Neural progenitor cell (in vitro differentiated cells): Measurements from ENCODE around the gene SDK2. TPM values are rescaled to one million over a fixed set of nuclear protein-coding genes. Genes with fewer than 3 reads are reported as not detected.
A peak's percentile ranks its signal among the peaks of the same experiment; 100 is the strongest.

Experiments
- DNase-seq: peaks from one replicate; pipeline ENCODE4 v3.0.0-alpha.2; 2016; ENCODE audit warnings: low spot score
- H2AFZ ChIP-seq: fragments of 200-600 bp; sonication (generic); replicated peaks from 2 replicates; pipeline ENCODE4 v1.6.1; 2016; ENCODE audit warnings: antibody characterized with exemption
- H3F3A ChIP-seq: fragments of 200-600 bp; sonication (generic); 2 replicates; pipeline ENCODE4 v1.6.1; 2016; ENCODE audit warnings: antibody characterized with exemption, low read depth
- H3K27ac ChIP-seq: fragments of 200-600 bp; sonication (generic); 2 replicates; pipeline ENCODE4 v1.5.1; 2016; ENCODE audit warnings: mild to moderate bottlenecking
- H3K27me3 ChIP-seq: fragments of 200-600 bp; sonication (generic); 2 replicates; pipeline ENCODE4 v1.6.1; 2016; ENCODE audit warnings: mild to moderate bottlenecking, moderate library complexity
- H3K36me3 ChIP-seq: fragments of 200-600 bp; sonication (generic); 2 replicates; pipeline ENCODE4 v1.5.1; 2016
- H3K4me1 ChIP-seq: fragments of 200-600 bp; sonication (generic); 2 replicates; pipeline ENCODE4 v1.6.1; 2016; ENCODE audit warnings: mixed run types
- H3K4me2 ChIP-seq: fragments of 200-600 bp; sonication (generic); 2 replicates; pipeline ENCODE4 v1.6.1; 2016
- H3K4me3 ChIP-seq: fragments of 200-600 bp; sonication (generic); 2 replicates; pipeline ENCODE4 v1.5.1; 2016
- H3K79me2 ChIP-seq: fragments of 200-600 bp; sonication (generic); 2 replicates; pipeline ENCODE4 v1.6.1; 2016; ENCODE audit warnings: low read depth
- H3K9ac ChIP-seq: fragments of 200-600 bp; sonication (generic); 2 replicates; pipeline ENCODE4 v1.6.1; 2016
- H3K9me3 ChIP-seq: fragments of 200-600 bp; sonication (generic); 2 replicates; pipeline ENCODE4 v1.5.1; 2016; ENCODE audit warnings: low read depth
- H4K20me1 ChIP-seq: fragments of 200-600 bp; sonication (generic); 2 replicates; pipeline ENCODE4 v1.6.1; 2016; ENCODE audit warnings: low read depth
- H3K27ac Mint-ChIP-seq: 3 replicates; pipeline ENCODE4 v1.8.0; 2021; ENCODE audit warnings: mixed read lengths
- H3K27me3 Mint-ChIP-seq: 2 replicates; pipeline ENCODE4 v1.8.0; 2022; ENCODE audit warnings: low read depth, mild to moderate bottlenecking, inconsistent platforms, moderate library complexity, mixed read lengths; ENCODE audit not compliant: insufficient read depth
- H3K36me3 Mint-ChIP-seq: 3 replicates; pipeline ENCODE4 v1.8.0; 2021; ENCODE audit warnings: mixed read lengths
- H3K4me1 Mint-ChIP-seq: 3 replicates; pipeline ENCODE4 v1.8.0; 2021; ENCODE audit warnings: mixed read lengths
- H3K4me3 Mint-ChIP-seq: 3 replicates; pipeline ENCODE4 v1.8.0; 2021; ENCODE audit warnings: mild to moderate bottlenecking, moderate library complexity, mixed read lengths
- H3K9me3 Mint-ChIP-seq: 3 replicates; pipeline ENCODE4 v1.8.0; 2020; ENCODE audit warnings: mixed read lengths
- CTCF ChIP-seq: fragments of 200-600 bp; sonication (generic); IDR thresholded peaks from 2 replicates; pipeline ENCODE4 v1.5.1; 2017; ENCODE audit warnings: antibody characterized with exemption, mild to moderate bottlenecking
- EZH2 ChIP-seq: fragments of 200-600 bp; sonication (generic); IDR thresholded peaks from 2 replicates; pipeline ENCODE4 v1.6.1; 2017; ENCODE audit warnings: antibody characterized with exemption, mild to moderate bottlenecking, moderate library complexity
- EZH2phosphoT487 ChIP-seq: fragments of 200-600 bp; sonication (generic); IDR thresholded peaks from 2 replicates; pipeline ENCODE4 v1.6.1; 2017; ENCODE audit warnings: antibody characterized with exemption
- total RNA-seq: library from RNA; depleted of rRNA; stranded (reverse); fragments of >200 nt; gene quantifications from 2 replicates; pipeline ENCODE4 v1.2.3, GENCODE V29; 2015; ENCODE audit warnings: low replicate concordance

Gene SDK2
- total RNA-seq, 1 donor from 2014 or later = 15.3 TPM

GRCh38 chr17:73369111-73369521 lies 275.1 kb downstream of the SDK2 start:
- no peaks in the 10 kb centered on the region for H3K36me3 ChIP-seq
- Mint-ChIP-seq H3K4me1 (peaks cover 29% of the 10 kb centered on the region), H3K27me3 (peaks cover 15% of the 10 kb centered on the region), H3K9me3 (no peaks in the 10 kb centered on the region), H3K36me3 (peaks cover 20% of the 10 kb centered on the region), H3K27ac (no peak overlapping the region), H3K4me3 (no peak overlapping the region)
- no peaks in the 10 kb centered on the region for H3K27me3 ChIP-seq
- peaks cover 19% of the 10 kb centered on the region for H4K20me1 ChIP-seq
- H3K4me3 ChIP-seq = no peak overlapping the region
- H3K9me3 ChIP-seq = no peaks in the 10 kb centered on the region
- no peak overlapping the region for H3K9ac ChIP-seq
- DNase-seq = no peak
- peaks cover 19% of the 10 kb centered on the region for H3F3A ChIP-seq
- H3K4me1 ChIP-seq = peaks cover 16% of the 10 kb centered on the region
- no peaks in the 10 kb centered on the region for H3K79me2 ChIP-seq
- H3K27ac ChIP-seq = no peak overlapping the region
- TF ChIP-seq CTCF (no peak), EZH2 (no peak)
- no peak overlapping the region for H3K4me2 ChIP-seq
- no peak overlapping the region for H2AFZ ChIP-seq

- Histone ChIP-seq H3K27me3 (no peaks in the 10 kb centered on the region), H3F3A (peaks cover 28% of the 10 kb centered on the region), H3K36me3 (no peaks in the 10 kb centered on the region), H3K9ac (no peak overlapping the region), H2AFZ (no peak overlapping the region), H4K20me1 (peaks cover 19% of the 10 kb centered on the region), H3K79me2 (no peaks in the 10 kb centered on the region), H3K9me3 (no peaks in the 10 kb centered on the region), H3K4me2 (no peak overlapping the region), H3K4me1 (peaks cover 20% of the 10 kb centered on the region), H3K27ac (no peak overlapping the region), H3K4me3 (no peak overlapping the region)
- Mint-ChIP-seq H3K27me3 (peaks cover 15% of the 10 kb centered on the region), H3K27ac (no peak overlapping the region), H3K4me1 (peaks cover 32% of the 10 kb centered on the region), H3K4me3 (peak overlapping the region; percentile 53), H3K36me3 (peaks cover 21% of the 10 kb centered on the region), H3K9me3 (no peaks in the 10 kb centered on the region)
- TF ChIP-seq EZH2 (no peak), EZH2phosphoT487 (no peak), CTCF (no peak)
- DNase-seq = no peak
Measured at GRCh38 chr17:73368085-73368631, 276.1 kb downstream of the SDK2 start.

- Mint-ChIP-seq H3K9me3 (no peaks in the 10 kb centered on the region), H3K4me3 (peak overlapping the region; percentile 59), H3K27ac (peak overlapping the region; percentile 39), H3K36me3 (peaks cover 17% of the 10 kb centered on the region), H3K27me3 (peaks cover 13% of the 10 kb centered on the region), H3K4me1 (peaks cover 50% of the 10 kb centered on the region)
- Histone ChIP-seq H3K79me2 (no peaks in the 10 kb centered on the region), H3K36me3 (no peaks in the 10 kb centered on the region), H3K4me2 (peak overlapping the region; percentile 31), H3K9me3 (no peaks in the 10 kb centered on the region), H3F3A (peaks cover 49% of the 10 kb centered on the region), H3K9ac (no peak overlapping the region), H2AFZ (no peak overlapping the region), H4K20me1 (peaks cover 30% of the 10 kb centered on the region), H3K4me1 (peaks cover 39% of the 10 kb centered on the region), H3K27ac (no peak overlapping the region), H3K27me3 (no peaks in the 10 kb centered on the region), H3K4me3 (no peak overlapping the region)
- TF ChIP-seq EZH2phosphoT487 (no peak), CTCF (no peak), EZH2 (no peak)
- DNase-seq = peak; percentile 69
Measured at GRCh38 chr17:73365906-73366623, 278.2 kb downstream of the SDK2 start.
